GM06990 (cell line): ENCODE data around the gene HOXB1.

ENCODE experiments used
- DNase-seq: peaks from one replicate; pipeline ENCODE4 v3.0.0-alpha.2; 2011; ENCODE audit not compliant: insufficient read length; ENCODE audit errors: extremely low read depth
- H3K27me3 ChIP-seq: replicated peaks from 2 replicates; pipeline ENCODE4 v1.6.0; 2011; ENCODE audit warnings: low read length; ENCODE audit not compliant: control insufficient read depth, insufficient read depth
- H3K36me3 ChIP-seq: 2 replicates; pipeline ENCODE4 v1.5.1; 2011; ENCODE audit warnings: low read length; ENCODE audit not compliant: control insufficient read depth, insufficient read depth
- H3K4me3 ChIP-seq: replicated peaks from 2 replicates; pipeline ENCODE4 v1.5.1; 2011; ENCODE audit warnings: low read depth, mild to moderate bottlenecking, control low read depth, low read length
- CTCF ChIP-seq: IDR thresholded peaks from 2 replicates; pipeline ENCODE4 v1.5.1; 2011; ENCODE audit warnings: low read length, control low read depth, mild to moderate bottlenecking, inconsistent platforms; ENCODE audit not compliant: insufficient read depth, poor library complexity, severe bottlenecking

The HOXB1 gene

GRCh38 chr17:48529683-48530009, 1.2 kb downstream of the HOXB1 start:
- DNase-seq = no peak
- no peak overlapping the region for H3K4me3 ChIP-seq
- no peaks in the 10 kb centered on the region; the same call in 1 of the 2 replicates for H3K27me3 ChIP-seq
- no peak for TF ChIP-seq CTCF
- no peaks in the 10 kb centered on the region for H3K36me3 ChIP-seq

GRCh38 chr17:48528936-48529682, 1.7 kb downstream of the HOXB1 start:
- no peak for DNase-seq
- no peak for TF ChIP-seq CTCF
- H3K27me3 ChIP-seq = no peaks in the 10 kb centered on the region; the same call in 1 of the 2 replicates
- no peak overlapping the region for H3K4me3 ChIP-seq
- no peaks in the 10 kb centered on the region for H3K36me3 ChIP-seq

GRCh38 chr17:48528153-48528935, 2.5 kb downstream of the HOXB1 start:
- Histone ChIP-seq H3K27me3 (no peaks in the 10 kb centered on the region; the same call in 1 of the 2 replicates), H3K36me3 (no peaks in the 10 kb centered on the region), H3K4me3 (no peak overlapping the region)
- DNase-seq = no peak
- no peak for TF ChIP-seq CTCF

- no peaks in the 10 kb centered on the region; the same call in 1 of the 2 replicates for H3K27me3 ChIP-seq
- no peak overlapping the region for H3K4me3 ChIP-seq
Measured at GRCh38 chr17:48527547-48527932, 3.3 kb downstream of the HOXB1 start.

More at GRCh38 chr17:48527547-48527932, 3.3 kb downstream of the HOXB1 start:
- no peak for TF ChIP-seq CTCF
- no peaks in the 10 kb centered on the region for H3K36me3 ChIP-seq
- DNase-seq = no peak
